K562 (cell line): Measurements from ENCODE around the gene HSPA1L. TPM values are rescaled to one million over a fixed set of nuclear protein-coding genes. Genes with fewer than 3 reads are reported as not detected.

Source experiments
- ARID4B ChIP-seq: sonication (generic); formaldehyde crosslinking; IDR thresholded peaks from 2 replicates; pipeline ENCODE4 v1.8.0; 2022; ENCODE audit warnings: mild to moderate bottlenecking, missing genetic modification reagents
- ATF7 ChIP-seq: fragments of 450-650 bp; IDR thresholded peaks from 2 replicates; pipeline ENCODE4 v1.7.1; 2014; ENCODE audit warnings: mild to moderate bottlenecking, moderate library complexity
- CBFB ChIP-seq: sonication (generic); formaldehyde crosslinking; IDR thresholded peaks from 2 replicates; pipeline ENCODE4 v1.4.0; 2020; ENCODE audit warnings: mild to moderate bottlenecking, missing genetic modification reagents
- CBX5 ChIP-seq: IDR thresholded peaks from 2 replicates; pipeline ENCODE4 v1.6.1; 2014; ENCODE audit warnings: low read depth, borderline replicate concordance
- CREM ChIP-seq: IDR thresholded peaks from 2 replicates; pipeline ENCODE4 v1.6.1; 2014; ENCODE audit warnings: antibody characterized with exemption, low read depth
- CTBP1 ChIP-seq: fragments of 450-650 bp; IDR thresholded peaks from 2 replicates; pipeline ENCODE4 v1.6.1; 2016; ENCODE audit warnings: borderline replicate concordance
- CUX1 ChIP-seq: fragments of 200-800 bp; sonication (Bioruptor generic); IDR thresholded peaks from 2 replicates; pipeline ENCODE4 v1.6.1; 2016; ENCODE audit warnings: missing genetic modification characterization, missing compliant biosample characterization
- FOS ChIP-seq: IDR thresholded peaks from 3 replicates; pipeline ENCODE4 v1.6.1; 2011; ENCODE audit not compliant: insufficient read length; ENCODE audit errors: extremely low read depth
- HMG20A ChIP-seq: fragments of 450-650 bp; formaldehyde crosslinking; conservative IDR thresholded peaks from 2 replicates; pipeline ENCODE4 v1.4.0; 2020; ENCODE audit warnings: mild to moderate bottlenecking, mixed read lengths
- NCOA4 ChIP-seq: fragments of 450-650 bp; IDR thresholded peaks from 2 replicates; pipeline ENCODE4 v1.6.1; 2018; ENCODE audit warnings: mild to moderate bottlenecking; ENCODE audit not compliant: partially characterized antibody
- PTBP1 ChIP-seq: fragments of 200-400 bp; formaldehyde crosslinking; IDR thresholded peaks from 2 replicates; pipeline ENCODE4 v1.6.1; 2017; ENCODE audit warnings: low read depth, low read length
- RB1 ChIP-seq: fragments of 450-650 bp; IDR thresholded peaks from 2 replicates; pipeline ENCODE4 v1.6.1; 2017; ENCODE audit warnings: low read depth, mild to moderate bottlenecking
- SRSF7 ChIP-seq: fragments of 200-400 bp; formaldehyde crosslinking; optimal IDR thresholded peaks from 2 replicates; pipeline ENCODE3; 2017; ENCODE audit warnings: mild to moderate bottlenecking, low read depth, low read length
- TRIM28 ChIP-seq: fragments of 450-650 bp; IDR thresholded peaks from 2 replicates; pipeline ENCODE4 v1.6.1; 2017
- WHSC1 ChIP-seq: IDR thresholded peaks from one replicate; pipeline ENCODE4 v1.6.1; 2012; ENCODE audit warnings: low read length, control low read depth, inconsistent platforms
- ZBTB17 ChIP-seq: fragments of 450-650 bp; formaldehyde crosslinking; IDR thresholded peaks from 2 replicates; pipeline ENCODE4 v1.4.0; 2020; ENCODE audit warnings: mild to moderate bottlenecking
- ZC3H8 ChIP-seq: fragments of 450-650 bp; IDR thresholded peaks from 2 replicates; pipeline ENCODE4 v1.6.1; 2017
- ZNF830 ChIP-seq: fragments of 250-450 bp; sonication (Bioruptor Pico); IDR thresholded peaks from 2 replicates; pipeline ENCODE4 v1.5.0; 2021; ENCODE audit warnings: mild to moderate bottlenecking
- polyA plus RNA-seq, 8 experiments: library from polyadenylated mRNA; depleted of rRNA in 4 of 8; stranded (reverse) in 5 of 8; unstranded in 3 of 8; fragments of >200 nt; fragmentation: Nextera tagmentation in 2 of 8; fragmentation: Illumina TruSeq in 1 of 8; extraction: Ambion mirVana in 2 of 8; extraction: Trizol in 1 of 8; gene quantifications; 2 replicates each; pipeline versions ENCODE4 v1.2.1 to v1.2.3, GENCODE V29; 2011 to 2014; ENCODE audit warnings: inconsistent platforms in 1 of 8, missing spikeins in 1 of 8
- total RNA-seq, 7 experiments: library from RNA; depleted of rRNA in 6 of 7; stranded (reverse); fragments of >200 nt in 6 of 7; fragmentation: Illumina TruSeq in 2 of 7; extraction: Trizol in 2 of 7; gene quantifications; 2 replicates each; pipeline versions ENCODE4 v1.2.1 to v1.2.3, GENCODE V29; 2011 to 2021; ENCODE audit warnings: low replicate concordance in 1 of 7

Gene HSPA1L
- total and polyA plus RNA-seq, 9 of the 15 experiments (the other 6 are each of a cell fraction or from before 2014, with no cell fraction given): 0.14 to 2.1 (median 1.3) TPM

- peak; percentile 82 for TF ChIP-seq ARID4B
- TF ChIP-seq ZNF830: peak; percentile 86; the same call in 1 of the 2 replicates
- TF ChIP-seq RB1: peak; percentile 89
- TF ChIP-seq PTBP1: peak; percentile 78; the same call in 1 of the 2 replicates
- TF ChIP-seq NCOA4: no peak
- no peak for TF ChIP-seq CBX5
- no peak for TF ChIP-seq HMG20A
- TF ChIP-seq CBFB (CRISPR knock-in tag): 0 out of 2 replicates have a peak, but pooled peaks have one; percentile 53
- peak; percentile 87 for TF ChIP-seq ZBTB17 (CRISPR knock-in tag)
- no peak for TF ChIP-seq SRSF7
- TF ChIP-seq WHSC1: no peak
- TF ChIP-seq TRIM28: 0 out of 2 replicates have a peak, but pooled peaks have one; percentile 26
- TF ChIP-seq ATF7: peak; percentile 76
- TF ChIP-seq CREM: peak; percentile 27
- no peak for TF ChIP-seq CUX1 (CRISPR knock-in tag)
- peak; percentile 83 for TF ChIP-seq FOS
- TF ChIP-seq CTBP1: peak; percentile 85; the same call in 1 of the 2 replicates
- no peak for TF ChIP-seq ZC3H8
Observed at GRCh38 chr6:31815025-31815838, at the start of gene HSPA1L, which contains the start of gene HSPA1A (continued).
